Bronchial epithelial cell (primary cell): ENCODE measurements around the gene SMARCA4. TPM values are rescaled to one million over a fixed set of nuclear protein-coding genes. Genes with fewer than 3 reads are reported as not detected.

ENCODE experiments used
- DNase-seq: peaks from one replicate; pipeline ENCODE4 v3.0.0-alpha.2; 2010; ENCODE audit warnings: low read depth
- FAIRE-seq: peaks from 2 replicates; lab custom pipeline; 2011; peaks lifted over from hg19 to GRCh38; lab: Jason Lieb, UNC
- H3K27me3 ChIP-seq: 2 replicates; pipeline ENCODE4 v1.5.1; 2011; ENCODE audit warnings: low read length; ENCODE audit not compliant: control insufficient read depth, insufficient read depth
- H3K36me3 ChIP-seq: 2 replicates; pipeline ENCODE4 v1.5.1; 2011; ENCODE audit warnings: low read length; ENCODE audit not compliant: control insufficient read depth, insufficient read depth
- H3K4me3 ChIP-seq: 2 replicates; pipeline ENCODE4 v1.5.1; 2011; ENCODE audit warnings: mild to moderate bottlenecking, low read depth, low read length, control low read depth
- CTCF ChIP-seq: IDR thresholded peaks from 2 replicates; pipeline ENCODE4 v1.5.1; 2011; ENCODE audit warnings: mild to moderate bottlenecking, moderate library complexity, low read length, control low read depth, inconsistent platforms; ENCODE audit not compliant: insufficient read depth, severe bottlenecking
- total RNA-seq: library from RNA; depleted of rRNA; stranded (reverse); fragments of >200 nt; gene quantifications from 2 replicates; pipeline ENCODE4 v1.2.1, GENCODE V29; 2014

SMARCA4 gene
- total RNA-seq, 1 donor from 2014 or later: 49.2 TPM

DNA sequence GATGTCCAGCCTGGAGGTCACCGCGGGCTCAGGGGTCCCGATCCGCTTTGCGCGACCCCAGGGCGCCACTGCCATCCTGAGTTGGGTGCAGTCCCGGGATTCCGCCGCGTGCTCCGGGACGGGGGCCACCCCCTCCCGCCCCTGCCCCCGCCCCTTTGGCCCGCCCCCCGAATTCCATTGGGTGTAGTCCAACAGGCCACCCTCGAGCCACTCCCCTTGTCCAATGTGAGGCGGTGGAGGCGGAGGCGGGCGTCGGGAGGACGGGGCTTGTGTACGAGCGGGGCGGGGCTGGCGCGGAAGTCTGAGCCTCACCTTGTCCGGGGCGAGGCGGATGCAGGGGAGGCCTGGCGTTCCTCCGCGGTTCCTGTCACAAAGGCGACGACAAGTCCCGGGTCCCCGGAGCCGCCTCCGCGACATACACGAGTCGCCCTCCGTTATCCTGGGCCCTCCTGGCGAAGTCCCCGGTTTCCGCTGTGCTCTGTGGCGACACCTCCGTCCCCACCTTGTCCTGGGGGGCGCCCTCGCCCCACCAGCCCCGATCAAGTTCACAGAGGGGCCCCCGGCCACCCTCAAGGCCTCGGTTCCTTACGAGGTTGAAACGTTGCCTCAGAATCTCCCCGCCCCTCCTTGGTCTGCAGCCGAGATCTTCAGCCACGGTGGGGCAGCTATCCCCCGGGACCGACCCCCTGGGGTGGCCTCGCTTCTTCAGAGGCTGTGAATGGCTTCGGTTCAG lies 129.6 kb downstream of the SMARCA4 start:
- no peak for TF ChIP-seq CTCF
- FAIRE-seq: no peak
- no peaks in the 10 kb centered on the region for H3K27me3 ChIP-seq
- H3K36me3 ChIP-seq: peaks cover 12% of the 10 kb centered on the region
- peak; percentile 78 for DNase-seq
- peak overlapping the region; percentile 97 for H3K4me3 ChIP-seq

- Histone ChIP-seq H3K4me3 (peak overlapping the region; percentile 97), H3K36me3 (peaks cover 14% of the 10 kb centered on the region), H3K27me3 (no peaks in the 10 kb centered on the region)
- TF ChIP-seq CTCF: no peak
- no peak for DNase-seq
- FAIRE-seq: no peak
These were observed 130.3 kb downstream of the SMARCA4 start for GRCh38 chr19:11090997-11091702.

- peaks cover 17% of the 10 kb centered on the region for H3K36me3 ChIP-seq
- no peaks in the 10 kb centered on the region for H3K27me3 ChIP-seq
- H3K4me3 ChIP-seq: peak overlapping the region; percentile 97
- TF ChIP-seq CTCF: no peak
- DNase-seq (peak; percentile 97), FAIRE-seq (peak; percentile 23)
These were observed 130.9 kb downstream of the SMARCA4 start for GRCh38 chr19:11091703-11092153.

GRCh38 chr19:11092181-11092538 lies 131.3 kb downstream of the SMARCA4 start:
- peak; percentile 72 for DNase-seq
- Histone ChIP-seq H3K27me3 (no peaks in the 10 kb centered on the region), H3K4me3 (peak overlapping the region; percentile 1), H3K36me3 (peaks cover 18% of the 10 kb centered on the region)
- TF ChIP-seq CTCF: no peak
- no peak for FAIRE-seq

DNA sequence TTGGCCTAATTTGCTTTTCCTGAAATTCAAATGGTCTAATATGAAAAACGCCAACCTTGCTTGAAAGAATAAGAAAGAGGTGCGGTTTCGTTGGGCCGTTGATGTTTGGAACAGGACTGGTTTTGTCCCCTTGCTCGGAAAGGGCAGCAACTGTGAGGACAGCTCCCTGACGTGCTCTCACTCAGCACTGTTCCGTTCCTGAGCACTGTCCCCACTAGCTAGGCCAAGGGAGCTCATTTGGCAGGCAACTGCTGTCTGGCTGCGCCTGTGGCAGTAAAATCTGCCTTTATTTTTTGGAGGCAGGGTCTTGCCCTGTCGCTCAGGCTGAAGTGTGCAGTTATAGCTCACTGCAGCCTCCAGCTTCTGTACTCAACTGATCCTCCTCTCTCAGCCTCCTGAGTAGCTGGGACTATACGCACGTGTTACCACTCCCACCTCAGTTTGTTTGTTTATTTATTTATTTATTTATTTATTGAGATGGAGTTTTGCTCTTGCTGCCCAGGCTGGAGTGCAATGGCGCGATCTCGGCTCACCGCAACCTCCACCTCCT lies 132.9 kb downstream of the SMARCA4 start:
- no peak overlapping the region for H3K4me3 ChIP-seq
- TF ChIP-seq CTCF: no peak
- H3K27me3 ChIP-seq: no peaks in the 10 kb centered on the region
- FAIRE-seq (no peak), DNase-seq (no peak)
- H3K36me3 ChIP-seq: peaks cover 21% of the 10 kb centered on the region
